AG08396 (cell line): ENCODE results near the gene RBM26.
"Not testable (repeated sequence)": the region's sequence is repeated elsewhere in the genome, so short reads cannot be mapped to it uniquely, and the experiment has no call there.

Experiments
- DNase-seq: peaks from one replicate; pipeline ENCODE4 v3.0.0; 2012; ENCODE audit warnings: low spot score, mixed read lengths

Gene RBM26

DNA sequence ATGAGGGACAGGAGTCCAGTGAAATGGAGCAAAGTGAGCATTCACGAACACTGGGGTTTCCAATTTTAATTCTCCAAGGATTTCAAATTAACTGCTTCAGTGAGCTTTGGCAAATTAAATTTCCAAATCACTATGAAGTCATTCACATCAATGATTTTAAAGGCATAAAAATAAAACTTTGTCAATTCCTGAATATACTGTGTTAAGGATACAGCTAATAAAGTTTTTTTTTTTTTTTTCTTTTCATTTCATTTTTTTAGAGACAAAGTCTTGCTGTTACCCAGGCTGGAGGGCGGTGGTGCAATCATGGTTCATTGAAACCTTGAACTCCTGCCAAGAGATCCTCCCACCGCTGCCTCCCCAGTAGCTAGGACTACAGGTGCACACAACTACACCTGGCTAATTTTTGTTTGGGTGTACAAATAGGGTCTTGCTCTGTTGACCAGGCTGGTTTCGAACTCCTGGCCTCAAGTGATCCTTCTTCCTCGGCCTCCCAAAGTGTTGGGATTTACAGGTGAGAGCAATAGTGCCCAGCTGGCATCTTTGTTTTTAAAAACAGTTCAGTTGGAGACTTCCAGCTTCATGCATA is 21.9 kb downstream of the RBM26 start:
- DNase-seq, result no peak

DNA sequence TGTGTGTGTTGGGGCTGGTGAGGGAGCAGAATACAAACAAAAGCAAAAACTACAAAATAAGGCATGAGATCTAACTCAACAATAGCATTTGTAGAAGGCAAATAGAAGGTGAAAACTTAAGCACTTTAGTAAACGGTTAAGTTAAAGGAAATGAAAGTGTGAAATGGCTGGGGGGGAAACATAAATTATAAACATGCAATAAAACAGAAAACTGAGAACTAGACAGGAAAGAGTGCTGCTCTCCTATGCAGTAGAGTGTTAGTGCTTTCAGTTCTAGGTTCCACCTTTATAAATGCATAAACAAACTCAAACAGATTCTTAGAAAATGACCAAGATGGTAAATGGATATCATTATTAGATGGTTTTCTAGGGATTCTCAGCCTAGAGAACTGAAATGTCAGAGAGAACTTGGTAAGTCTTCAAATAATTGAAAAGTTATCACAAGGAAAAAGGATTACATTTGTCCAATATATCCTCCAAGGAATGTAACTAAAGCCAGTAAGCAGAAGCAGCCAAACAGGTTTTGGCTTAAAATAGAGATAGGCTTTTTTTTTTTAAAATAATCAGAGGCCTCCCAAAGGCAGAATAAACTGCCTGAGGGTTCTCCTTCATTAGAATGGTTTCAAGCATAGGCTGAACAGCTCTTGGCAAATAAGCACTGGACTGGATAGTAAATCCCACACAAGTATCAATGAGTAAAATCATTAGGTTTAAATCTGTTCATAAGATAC is 23.3 kb downstream of the RBM26 start:
- no peak for DNase-seq

DNA sequence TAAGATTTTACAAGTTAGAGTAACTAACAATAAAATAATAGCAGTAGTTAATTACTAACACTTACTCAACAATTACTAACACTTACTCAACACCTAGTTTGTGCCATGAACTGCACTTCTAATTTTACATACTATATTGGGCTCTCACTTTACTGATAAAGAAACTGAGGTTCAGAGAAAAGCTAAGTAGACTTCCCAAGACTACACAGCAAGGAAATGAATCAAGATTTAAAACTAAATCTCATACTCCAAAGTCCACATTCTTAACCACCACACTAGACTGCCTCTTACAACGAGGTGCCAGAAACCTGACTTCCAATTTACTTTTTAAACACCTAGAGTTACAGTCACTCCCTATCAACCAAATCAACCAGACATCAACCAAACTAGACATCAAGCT is 25.1 kb downstream of the RBM26 start:
- DNase-seq, result no peak

DNA sequence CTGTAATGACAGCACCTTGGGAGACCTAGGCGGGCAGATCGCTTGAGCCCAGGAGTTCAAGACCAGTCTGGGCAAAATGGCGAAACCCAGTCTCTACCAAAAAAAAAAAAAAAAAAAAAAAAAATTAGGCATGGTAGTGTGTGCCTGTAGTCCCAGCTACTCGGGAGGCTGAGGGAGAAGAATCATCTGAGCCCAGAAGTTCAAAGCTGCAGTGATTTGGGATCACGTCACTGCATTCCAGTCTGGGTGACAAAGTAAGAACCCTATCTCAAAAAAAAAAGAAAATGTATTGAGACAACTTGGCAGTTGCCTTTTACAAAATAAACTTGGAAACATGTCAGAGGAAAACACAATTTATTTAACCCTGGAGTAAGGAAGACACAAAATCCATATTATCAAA is 26.8 kb downstream of the RBM26 start:
- DNase-seq, result no peak

DNA sequence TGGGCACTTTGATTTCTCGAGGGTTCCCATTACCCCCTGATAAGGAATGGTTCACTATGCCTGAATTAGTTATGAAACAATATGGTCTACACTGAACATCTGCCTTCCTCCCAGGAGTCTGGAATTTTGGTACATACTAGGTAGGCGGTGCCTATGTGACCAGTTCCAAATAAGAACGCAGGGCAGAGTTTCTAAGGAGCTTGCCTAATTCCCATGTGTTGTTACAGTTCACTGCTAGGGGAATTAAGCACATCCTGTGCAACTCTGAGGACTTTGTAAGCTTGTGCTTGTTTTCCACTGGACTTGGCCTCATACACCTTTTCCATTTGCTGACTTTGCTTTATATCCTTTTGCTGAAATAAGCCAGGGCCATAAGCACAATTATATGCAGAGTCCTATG is 29.2 kb downstream of the RBM26 start:
- DNase-seq, result no peak

DNA sequence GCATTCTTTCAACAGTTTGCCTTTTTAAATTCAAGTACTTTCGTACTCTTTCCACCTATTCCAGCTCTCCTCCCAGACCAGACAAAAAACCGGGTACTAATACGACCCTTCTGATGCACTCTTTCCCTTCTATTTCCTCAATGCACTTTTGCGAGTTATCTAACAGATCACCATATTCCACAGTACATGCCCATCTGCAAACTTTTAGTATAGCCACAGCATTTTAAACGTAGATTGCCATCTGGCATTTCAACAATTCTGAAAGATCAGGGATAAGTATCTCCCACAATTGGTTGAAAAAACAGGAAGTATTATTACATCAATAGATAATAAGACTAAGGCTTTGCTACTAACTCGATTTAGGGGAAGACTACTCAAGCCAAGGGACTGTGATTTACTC is 31.5 kb downstream of the RBM26 start:
- no peak for DNase-seq

DNA sequence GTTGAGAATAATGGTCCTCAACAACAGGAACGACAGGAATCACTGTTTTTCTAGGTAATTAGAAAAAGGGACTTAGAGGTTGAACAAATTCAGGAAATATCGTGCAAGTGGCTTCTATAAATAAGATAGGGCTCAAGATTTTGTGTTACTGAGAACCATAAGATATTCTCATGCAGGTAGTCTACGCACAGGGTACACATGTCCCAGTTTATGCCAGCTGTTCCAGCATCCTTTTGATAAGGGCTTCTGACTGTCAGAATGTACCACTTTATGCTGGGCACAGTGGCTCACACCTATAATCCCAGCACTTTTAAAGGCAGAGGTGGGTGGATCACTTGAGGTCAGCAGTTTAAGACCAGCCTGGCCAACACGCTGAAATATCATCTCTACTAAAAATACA is 32.1 kb downstream of the RBM26 start:
- no peak for DNase-seq

DNA sequence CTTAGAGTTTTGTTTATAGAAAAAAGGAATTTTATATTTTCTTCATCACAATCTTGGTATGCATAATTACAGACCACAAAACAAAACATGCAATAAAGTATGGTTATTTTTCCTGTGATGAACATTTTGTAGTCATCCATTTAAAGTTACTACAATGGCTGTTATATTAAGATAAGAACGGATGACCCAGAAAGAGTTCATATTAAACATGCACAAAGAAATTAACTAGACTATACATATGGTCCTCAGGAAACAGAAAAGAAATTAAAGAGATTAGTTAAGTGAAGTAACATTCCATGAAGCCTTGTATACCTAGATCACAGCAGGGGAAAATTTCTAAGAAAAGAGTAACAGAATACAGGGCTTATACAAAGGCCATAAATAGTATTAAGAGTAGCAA is 36.8 kb downstream of the RBM26 start:
- no peak for DNase-seq

DNA sequence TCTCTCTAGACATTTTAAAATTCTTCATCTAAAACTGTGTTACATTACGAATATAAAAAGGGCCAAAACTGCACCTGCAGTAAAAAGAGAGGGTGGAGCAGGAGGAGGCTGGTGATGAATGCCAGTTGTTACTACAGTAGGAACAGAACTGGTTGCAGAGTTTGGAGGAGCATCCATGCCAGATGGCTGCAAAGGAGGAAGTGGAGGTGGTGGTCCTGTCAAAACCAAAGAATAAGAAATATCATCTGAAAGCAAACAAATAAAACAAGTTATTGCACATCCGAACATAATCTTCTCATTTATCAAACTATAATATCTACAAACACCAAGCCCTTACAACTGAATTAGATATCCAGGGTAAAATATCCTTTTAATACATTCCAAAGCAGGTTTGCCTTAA is 40.1 kb downstream of the RBM26 start:
- no peak for DNase-seq

DNA sequence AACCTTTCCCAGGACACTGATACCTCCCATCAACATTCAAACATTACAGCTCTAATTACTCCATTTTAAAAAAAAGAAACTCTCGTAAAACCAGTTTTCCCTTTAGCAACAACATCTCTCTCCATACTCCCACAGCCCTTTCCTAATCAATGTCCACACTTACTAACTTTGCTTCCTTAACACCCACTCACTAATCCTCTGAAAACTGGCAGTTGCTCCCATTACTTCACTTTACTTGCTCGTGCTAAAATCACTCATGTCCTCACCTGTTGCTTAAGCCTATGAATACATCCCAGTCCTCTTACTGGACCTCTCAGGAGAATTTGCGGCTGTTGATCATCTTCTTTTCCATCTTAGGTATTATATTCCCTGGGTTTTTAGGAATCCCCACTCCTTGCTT is 44.8 kb downstream of the RBM26 start:
- DNase-seq, result no peak

DNA sequence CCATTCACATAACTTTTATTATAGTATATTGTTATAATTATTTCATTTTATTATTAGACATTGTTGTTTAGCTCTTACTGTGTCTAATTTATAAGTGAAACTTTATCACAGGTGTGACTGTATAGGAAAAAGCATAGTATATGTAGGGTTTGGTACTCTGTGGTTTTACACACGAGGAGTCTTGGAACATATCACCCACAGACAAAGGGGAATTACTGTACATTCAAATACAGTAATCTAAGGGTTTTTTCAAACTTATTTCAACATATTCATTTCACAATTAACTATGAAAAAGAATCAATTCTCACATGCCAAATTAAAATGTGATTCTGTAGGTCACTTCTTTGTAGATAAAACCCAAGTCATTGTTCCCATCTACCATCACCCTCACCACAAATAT is 46.0 kb downstream of the RBM26 start:
- no peak for DNase-seq

DNA sequence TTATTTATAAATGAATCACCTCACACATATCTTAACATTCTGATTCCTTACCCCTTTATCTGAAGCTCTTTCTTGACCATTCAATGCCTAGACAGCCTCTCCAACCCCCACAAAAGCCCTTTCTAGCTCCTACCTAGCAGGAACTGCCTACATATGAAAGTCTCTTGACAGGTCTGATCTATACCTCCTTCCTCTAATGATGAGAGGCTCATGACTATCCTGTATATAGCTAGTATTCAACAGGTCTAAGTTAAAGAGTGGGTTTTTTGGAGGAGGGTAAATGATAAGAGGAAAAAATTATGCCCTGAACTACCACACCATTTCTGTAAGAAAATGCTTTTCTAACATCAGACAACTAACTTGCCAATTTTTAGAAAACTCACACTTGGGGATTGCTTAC is 47.0 kb downstream of the RBM26 start:
- no peak for DNase-seq

DNA sequence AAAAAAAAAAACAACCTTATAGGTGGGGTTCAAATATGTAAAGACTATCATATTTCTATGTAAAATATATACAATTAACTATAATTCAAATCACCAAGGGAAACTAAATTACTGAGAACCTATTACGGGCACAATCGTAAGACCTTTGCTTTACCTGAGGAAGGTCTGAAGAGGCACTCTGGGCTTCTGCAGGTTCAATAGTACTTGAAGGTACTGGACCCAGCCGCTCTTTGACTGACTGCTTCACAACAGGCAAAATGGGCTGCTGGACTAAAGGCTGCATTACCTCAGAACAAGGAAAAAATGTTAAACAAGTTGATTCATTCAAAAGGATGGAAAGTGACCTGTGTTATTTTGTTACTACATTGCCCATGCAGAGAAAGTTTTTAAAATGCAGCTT is 51.8 kb downstream of the RBM26 start:
- DNase-seq, result no peak

DNA sequence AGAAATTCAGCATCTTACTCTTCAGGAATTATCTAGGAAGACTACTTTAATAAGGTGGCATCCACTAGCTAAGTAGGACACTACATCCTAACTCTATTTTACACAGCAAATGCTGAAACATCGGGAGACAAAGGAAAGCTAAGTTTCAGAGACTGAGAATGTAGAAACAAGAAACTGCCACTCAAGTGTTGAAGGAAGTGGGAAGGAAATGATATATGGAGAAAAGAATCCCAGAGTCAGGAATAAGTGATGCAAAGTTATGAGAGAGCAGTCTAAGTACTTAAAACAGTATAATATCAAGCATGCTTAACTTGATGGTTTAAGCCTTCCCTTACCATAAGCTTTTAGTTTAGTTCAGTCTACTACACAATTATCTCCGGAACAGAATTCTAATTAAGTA is 52.4 kb downstream of the RBM26 start:
- no peak for DNase-seq

DNA sequence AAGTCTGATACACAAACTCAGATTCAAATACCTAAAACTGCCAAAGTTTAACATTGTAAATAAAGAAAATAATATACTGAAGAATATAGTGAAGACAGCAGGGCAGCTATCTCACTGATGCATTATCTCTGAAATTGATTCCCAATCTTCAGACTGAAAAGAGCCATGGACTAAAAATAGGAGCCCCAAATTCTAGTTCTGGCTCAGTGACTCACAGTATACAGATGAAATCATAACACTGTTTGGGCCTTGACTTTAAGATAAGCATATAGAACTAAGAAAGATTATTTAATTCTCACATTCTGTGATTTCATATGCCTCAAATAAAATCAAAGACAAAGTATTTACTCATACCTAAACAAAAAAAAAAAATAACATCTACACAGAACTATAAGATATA is 53.9 kb downstream of the RBM26 start:
- no peak for DNase-seq

DNA sequence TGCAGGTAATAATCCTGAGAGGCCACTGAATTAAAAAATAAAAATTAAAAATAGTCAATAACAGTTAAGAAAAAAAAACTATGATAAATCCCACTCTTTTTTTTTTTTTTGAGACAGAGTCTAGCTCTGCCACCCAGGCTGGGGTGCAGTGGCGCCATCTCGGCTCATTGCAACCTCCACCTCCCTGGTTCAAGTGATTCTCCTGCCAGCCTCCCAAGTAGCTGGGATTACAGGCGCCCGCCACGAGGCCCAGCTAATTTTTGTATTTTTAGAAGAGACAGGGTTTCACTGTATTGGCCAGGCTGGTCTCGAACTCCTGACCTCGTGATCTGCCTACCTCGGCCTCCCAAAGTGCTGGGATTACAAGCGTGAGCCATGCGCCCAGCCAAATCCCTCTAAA is 56.4 kb downstream of the RBM26 start:
- DNase-seq, result not testable (repeated sequence)

DNA sequence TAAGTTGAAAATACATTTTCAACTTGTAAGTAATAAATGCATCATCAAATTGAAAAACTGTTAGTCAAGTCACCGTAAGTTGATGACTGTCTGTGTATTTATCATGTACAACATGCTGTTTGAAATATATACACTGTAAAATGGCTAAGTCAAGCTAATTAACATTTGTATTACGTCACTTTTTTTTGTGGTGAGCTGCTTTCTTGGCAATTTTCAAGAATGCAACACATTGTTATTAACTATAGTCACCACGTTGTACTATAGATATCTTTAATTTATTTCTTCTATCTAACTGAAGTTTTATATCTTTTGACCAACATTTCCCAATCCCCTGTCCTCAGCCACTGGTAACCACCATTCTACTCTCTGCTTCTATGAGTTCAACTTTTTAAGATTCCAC is 57.0 kb downstream of the RBM26 start:
- no peak for DNase-seq

DNA sequence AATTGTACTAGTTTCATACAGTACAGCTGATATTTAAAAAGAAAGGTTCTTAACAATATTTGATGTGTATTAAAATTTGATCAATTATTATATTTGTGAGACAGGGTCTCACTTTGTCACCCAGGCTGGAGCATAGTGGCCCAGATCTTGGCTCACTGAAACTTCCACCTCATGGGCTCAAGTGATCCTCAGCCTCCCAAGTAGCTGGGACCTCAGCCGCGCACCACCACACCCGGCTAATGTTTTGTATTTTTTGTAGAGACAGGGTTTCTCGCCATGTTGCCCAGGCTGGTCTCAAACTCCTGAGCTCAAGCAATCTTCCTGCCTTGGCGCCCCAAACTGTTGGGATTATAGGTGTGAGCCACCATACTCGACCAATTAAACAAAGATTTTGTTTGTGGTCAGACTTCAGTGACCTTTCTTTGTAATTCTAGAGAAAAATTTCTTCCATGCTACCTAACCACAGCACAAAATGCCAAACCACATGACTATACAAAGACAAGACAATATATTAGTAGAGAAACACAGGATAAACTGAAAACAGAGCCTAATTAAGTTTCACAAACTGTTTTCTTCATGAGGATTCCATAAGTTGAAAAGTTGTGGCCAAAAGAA is 59.6 kb downstream of the RBM26 start:
- no peak for DNase-seq

DNA sequence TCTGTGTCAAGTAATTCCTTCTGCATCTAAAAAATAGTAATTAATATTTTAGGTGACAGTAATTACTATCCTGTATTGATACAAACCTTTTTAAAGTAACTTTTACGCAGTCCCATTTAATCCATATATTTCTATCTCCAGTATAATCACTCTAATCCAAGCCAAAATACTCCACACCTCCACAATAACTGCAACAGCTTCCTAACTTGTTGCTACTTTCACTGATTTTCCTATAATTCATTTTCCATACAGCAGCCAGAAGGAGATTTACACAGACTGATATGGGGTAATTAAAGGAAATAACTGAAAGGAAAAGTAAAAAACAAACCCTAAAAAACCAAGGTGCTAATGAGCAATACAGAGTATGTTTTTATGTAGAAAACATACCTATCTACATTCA is 64.9 kb downstream of the RBM26 start:
- no peak for DNase-seq

DNA sequence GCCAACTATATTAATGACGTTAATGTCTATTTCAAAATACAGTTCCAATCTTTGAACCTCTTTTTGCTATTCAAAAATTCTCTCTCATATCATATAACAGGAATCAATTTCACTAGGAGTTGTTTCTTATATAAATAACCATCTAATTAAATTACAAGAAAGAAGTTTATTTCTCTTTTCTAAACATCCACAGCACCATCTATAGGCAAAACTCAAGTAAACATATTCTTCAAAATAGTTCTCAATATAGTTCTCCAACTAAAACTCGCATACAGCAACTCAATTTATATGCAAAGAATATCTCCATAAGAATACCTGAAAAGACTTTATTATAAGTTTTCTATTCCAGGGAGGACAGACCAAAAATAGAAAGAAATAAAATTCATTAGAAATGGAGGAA is 65.6 kb downstream of the RBM26 start:
- no peak for DNase-seq

DNA sequence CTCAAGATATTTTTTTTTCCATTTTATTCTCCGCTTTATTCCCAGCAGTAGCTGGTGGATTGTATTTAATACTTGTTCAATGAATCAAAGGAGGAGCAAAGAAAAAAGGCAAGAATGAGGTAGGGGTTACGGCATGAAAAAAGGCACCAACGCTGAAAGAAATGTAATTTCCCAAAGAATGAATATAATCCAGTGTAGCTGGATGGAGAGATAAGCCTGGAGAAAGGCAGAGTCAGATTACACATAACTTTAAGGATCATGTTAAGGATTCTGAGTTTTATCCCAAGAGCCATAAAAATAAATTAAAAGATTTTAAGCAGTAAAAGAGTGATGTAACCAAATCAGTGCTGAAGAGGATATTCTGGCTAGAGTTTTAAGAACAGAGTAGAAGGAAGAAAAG is 67.7 kb downstream of the RBM26 start:
- no peak for DNase-seq

DNA sequence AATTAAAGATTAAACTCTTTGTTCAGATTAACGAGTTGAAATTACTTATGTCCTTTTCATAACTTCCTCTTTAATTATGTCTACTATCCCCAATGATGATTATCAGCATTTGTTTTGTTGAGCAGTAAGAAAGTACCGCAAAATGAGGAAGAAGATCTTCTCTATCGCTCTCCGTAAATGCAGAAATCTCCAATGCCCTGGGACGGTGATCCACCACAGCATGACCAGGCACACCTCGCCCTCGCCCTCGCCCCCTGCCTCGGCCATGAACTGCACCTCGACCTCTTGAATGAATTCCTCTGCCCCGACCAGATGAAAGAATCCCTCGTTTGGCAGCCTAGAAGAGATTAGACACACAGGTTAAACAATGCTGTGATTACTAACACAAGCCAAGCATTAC is 69.1 kb downstream of the RBM26 start:
- no peak for DNase-seq

DNA sequence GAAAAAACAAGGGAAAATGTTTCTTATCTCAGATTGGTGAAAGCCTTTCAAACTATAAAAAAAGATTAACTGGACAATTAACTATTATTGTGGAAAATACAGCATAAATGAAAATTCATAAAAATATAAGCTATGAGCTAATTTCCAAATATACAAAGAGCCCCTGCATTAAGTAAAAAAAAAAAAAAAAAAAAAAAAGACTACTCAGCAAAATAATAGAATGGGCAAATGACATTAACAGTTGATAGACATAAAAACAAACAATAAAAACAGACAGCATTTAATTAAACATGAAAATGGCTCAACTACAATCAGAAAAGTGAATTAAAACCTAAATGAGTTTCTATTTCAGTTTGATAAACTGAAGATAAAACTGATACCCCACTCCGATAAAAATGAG is 77.5 kb downstream of the RBM26 start:
- DNase-seq, result no peak

DNA sequence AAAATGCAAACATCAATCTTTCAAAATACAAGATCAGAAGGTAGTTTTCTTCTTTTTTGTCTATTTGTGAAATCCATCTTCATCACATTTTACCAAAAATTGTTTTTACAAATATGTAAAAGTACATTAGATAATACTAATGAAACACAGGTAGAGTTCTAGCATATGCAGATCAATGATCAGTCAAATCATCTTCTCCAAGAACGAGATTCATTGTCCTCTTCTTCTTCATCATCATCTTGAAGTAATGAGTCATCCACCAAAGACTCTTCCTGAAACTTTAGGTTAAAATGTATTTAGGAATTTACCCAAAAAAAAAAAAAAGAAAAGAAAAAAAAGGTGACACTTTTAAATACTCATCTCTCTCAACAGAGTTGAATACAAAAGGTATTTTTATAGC is 85.6 kb downstream of the RBM26 start:
- DNase-seq, result no peak
